GM12878 (cell line): ENCODE measurements around the gene BCL2. TPM values are rescaled to one million over a fixed set of nuclear protein-coding genes. Genes with fewer than 3 reads are reported as not detected.

ENCODE experiments used
- ATAC-seq: fragments of 200-7000 bp; cut with Tn5 transposase; 3 replicates; pipeline ENCODE4 v1.9.1; 2020; ENCODE audit warnings: mild to moderate bottlenecking, moderate library complexity
- BruUV-seq: library from RNA; stranded (reverse); fragments of 400-500 nt; replicated peaks from 2 replicates; lab custom pipeline; 2021; lab: Mats Ljungman, UMichigan
- CTCF ChIA-PET: fragments of 300-600 bp; sonication (Branson Sonifier 250); formaldehyde crosslinking; extraction: SDS; loops from one replicate; lab custom pipeline; 2021; ENCODE audit warnings: inconsistent platforms; lab: Yijun Ruan, JAX
- POLR2A ChIA-PET: fragments of 350-600 bp; formaldehyde crosslinking; extraction: SDS; loops from one replicate; lab custom pipeline; 2021; ENCODE audit warnings: inconsistent platforms; lab: Charles Lee
- RAD21 ChIA-PET: fragments of 300-600 bp; sonication (Branson Sonifier 250); formaldehyde crosslinking; loops from one replicate; lab custom pipeline; 2023; ENCODE audit warnings: antibody characterized with exemption; ENCODE audit not compliant: unreplicated experiment; lab: Charles Lee
- SMC1A ChIA-PET: fragments of 300-600 bp; sonication (Branson Sonifier 250); formaldehyde crosslinking; loops from one replicate; lab custom pipeline; 2023; ENCODE audit not compliant: unreplicated experiment, uncharacterized antibody; lab: Charles Lee
- DNase-seq: peaks from one replicate; pipeline ENCODE4 v3.0.0-alpha.2; 2011; ENCODE audit warnings: low read depth, low spot score
- FAIRE-seq: peaks from 3 replicates; lab custom pipeline; 2011; peaks lifted over from hg19 to GRCh38; lab: Jason Lieb, UNC
- H2AFZ ChIP-seq: 2 replicates; pipeline ENCODE4 v1.6.0; 2011; ENCODE audit warnings: low read depth, low read length, control low read depth; ENCODE audit not compliant: control insufficient read depth
- H3K27ac ChIP-seq: 2 replicates; pipeline ENCODE4 v1.5.1; 2011; ENCODE audit warnings: control low read depth; ENCODE audit not compliant: control insufficient read depth, insufficient read depth
- H3K27me3 ChIP-seq, 2 experiments: replicated peaks in 1 of 2; 2 replicates each; pipeline versions ENCODE4 v1.6.0 to v1.6.1; 2011; ENCODE audit warnings: low read length in 1 of 2; ENCODE audit not compliant: control insufficient read depth in 2 of 2, insufficient read depth in 2 of 2
- H3K36me3 ChIP-seq, 2 experiments: 2 replicates each; pipeline ENCODE4 v1.5.1; 2011; ENCODE audit warnings: low read length in 1 of 2; ENCODE audit not compliant: control insufficient read depth in 2 of 2, insufficient read depth in 2 of 2
- H3K4me1 ChIP-seq: 2 replicates; pipeline ENCODE4 v1.6.1; 2011; ENCODE audit warnings: mild to moderate bottlenecking, low read length, moderate library complexity, mixed read lengths; ENCODE audit not compliant: control insufficient read depth, insufficient read depth
- H3K4me2 ChIP-seq: 2 replicates; pipeline ENCODE4 v1.6.0; 2011; ENCODE audit warnings: control low read depth; ENCODE audit not compliant: control insufficient read depth, insufficient read depth
- H3K4me3 ChIP-seq: fragments of 200-600 bp; sonication (generic); 2 replicates; pipeline ENCODE4 v1.5.1; 2016
- H3K79me2 ChIP-seq: 2 replicates; pipeline ENCODE4 v1.6.0; 2011; ENCODE audit warnings: low read length; ENCODE audit not compliant: control insufficient read depth, insufficient read depth
- H3K9ac ChIP-seq: 2 replicates; pipeline ENCODE4 v1.8.0; 2011; ENCODE audit warnings: low read length, control low read depth, mixed read lengths; ENCODE audit not compliant: control insufficient read depth, insufficient read depth
- H3K9me3 ChIP-seq: replicated peaks from 3 replicates; pipeline ENCODE4 v1.5.1; 2011; ENCODE audit warnings: mild to moderate bottlenecking, low read length; ENCODE audit not compliant: control insufficient read depth, insufficient read depth
- H4K20me1 ChIP-seq: 2 replicates; pipeline ENCODE4 v1.6.0; 2011; ENCODE audit not compliant: control insufficient read depth, insufficient read depth
- ASH2L ChIP-seq: fragments of 300-600, 200-600 bp; sonication (generic); IDR thresholded peaks from 2 replicates; pipeline ENCODE4 v1.6.1; 2017; ENCODE audit warnings: low read depth, mild to moderate bottlenecking, borderline replicate concordance
- CHD4 ChIP-seq: fragments of 200-600 bp; sonication (generic); IDR thresholded peaks from 2 replicates; pipeline ENCODE4 v1.6.1; 2016; ENCODE audit warnings: mild to moderate bottlenecking
- CREM ChIP-seq: IDR thresholded peaks from 2 replicates; pipeline ENCODE4 v1.6.1; 2014; ENCODE audit warnings: antibody characterized with exemption, low read depth
- GABPA ChIP-seq: IDR thresholded peaks from 2 replicates; pipeline ENCODE4 v1.6.1; 2014; ENCODE audit warnings: antibody characterized with exemption, low read depth, mild to moderate bottlenecking, inconsistent platforms
- HDAC2 ChIP-seq: fragments of 200-600 bp; sonication (generic); IDR thresholded peaks from 2 replicates; pipeline ENCODE4 v1.6.1; 2017
- JUNB ChIP-seq: IDR thresholded peaks from 2 replicates; pipeline ENCODE4 v1.6.1; 2016; ENCODE audit warnings: antibody characterized with exemption, mild to moderate bottlenecking
- KAT2A ChIP-seq: conservative IDR thresholded peaks from 2 replicates; pipeline ENCODE4 v1.6.1; 2011; ENCODE audit warnings: low read depth, low read length; ENCODE audit not compliant: control insufficient read depth
- PML ChIP-seq: IDR thresholded peaks from 2 replicates; pipeline ENCODE4 v1.6.1; 2012; ENCODE audit warnings: low read length, inconsistent platforms
- RB1 ChIP-seq: fragments of 450-650 bp; formaldehyde crosslinking; IDR thresholded peaks from 2 replicates; pipeline ENCODE4 v1.6.1; 2017; ENCODE audit warnings: mild to moderate bottlenecking, borderline replicate concordance
- SMAD1 ChIP-seq: fragments of 450-650 bp; IDR thresholded peaks from 2 replicates; pipeline ENCODE4 v1.6.1; 2018; ENCODE audit warnings: mild to moderate bottlenecking, low read depth; ENCODE audit not compliant: partially characterized antibody
- SRF ChIP-seq, 2 experiments: IDR thresholded peaks; 2 replicates each; pipeline ENCODE4 v1.6.1; 2011; ENCODE audit warnings: low read depth in 2 of 2, low read length in 2 of 2, mild to moderate bottlenecking in 1 of 2, moderate library complexity in 1 of 2
- ZNF207 ChIP-seq: fragments of 450-650 bp; IDR thresholded peaks from 2 replicates; pipeline ENCODE4 v1.6.1; 2014; ENCODE audit warnings: antibody characterized with exemption, mild to moderate bottlenecking, borderline replicate concordance
- WGBS: methylation state at CpG from one replicate; pipeline ENCODE4 v1.1.6; 2016; ENCODE audit warnings: low lambda C conversion rate; ENCODE audit not compliant: insufficient replicate concordance, insufficient coverage; ENCODE audit errors: missing lambda C conversion rate; 5-methylcytosine and 5-hydroxymethylcytosine counted together
- in situ Hi-C: fragments of 300-500 bp; cut with MboI; formaldehyde crosslinking; loops from 9 replicates; pipeline ENCODE4 v1.14.3; 2018; ENCODE audit warnings: mixed read lengths
- intact Hi-C: fragments of 100-400 bp; cut with micrococcal nuclease; formaldehyde crosslinking; loops from one replicate; pipeline ENCODE4 v1.14.2; 2022; ENCODE audit not compliant: unreplicated experiment
- polyA plus RNA-seq, 11 experiments: library from polyadenylated mRNA; depleted of rRNA in 4 of 11; unstranded in 6 of 11; stranded (reverse) in 5 of 11; fragments of >200 nt; fragmentation: Nextera tagmentation in 4 of 11; fragmentation: Illumina TruSeq in 1 of 11; extraction: Ambion mirVana in 4 of 11; extraction: Trizol in 1 of 11; gene quantifications; 1 replicate in 1 of 11; 2 replicates in 10 of 11; pipeline versions ENCODE4 v1.2.1 to v1.2.3, GENCODE V29; 2011 to 2016; ENCODE audit warnings: inconsistent platforms in 2 of 11, missing spikeins in 2 of 11, low read depth in 1 of 11
- total RNA-seq, 4 experiments: library from RNA; depleted of rRNA in 3 of 4; stranded (reverse); fragments of >200 nt in 3 of 4; fragmentation: Illumina TruSeq in 1 of 4; extraction: Trizol in 1 of 4; gene quantifications; 2 replicates each; pipeline versions ENCODE4 v1.2.1 to v1.2.3, GENCODE V29; 2013 to 2021
- TF ChIP-seq, protein P1 (sequence below): fragments of 450-650 bp; IDR thresholded peaks from 2 replicates; pipeline ENCODE4 v1.6.1; 2017; ENCODE audit warnings: mild to moderate bottlenecking, moderate library complexity
- TF ChIP-seq, protein P2 (sequence below): fragments of 450-650 bp; conservative IDR thresholded peaks from 2 replicates; pipeline ENCODE4 v1.6.1; 2017; ENCODE audit warnings: mild to moderate bottlenecking, moderate library complexity
- TF ChIP-seq, protein P3 (sequence below): IDR thresholded peaks from 2 replicates; pipeline ENCODE4 v1.6.1; 2012; ENCODE audit warnings: mild to moderate bottlenecking, low read depth, low read length

BCL2 gene
- total and polyA plus RNA-seq, 10 of the 15 experiments (the other 5 are each of a cell fraction or from before 2014, with no cell fraction given) = 4.1 to 47.8 (median 19.3) TPM

DNA sequence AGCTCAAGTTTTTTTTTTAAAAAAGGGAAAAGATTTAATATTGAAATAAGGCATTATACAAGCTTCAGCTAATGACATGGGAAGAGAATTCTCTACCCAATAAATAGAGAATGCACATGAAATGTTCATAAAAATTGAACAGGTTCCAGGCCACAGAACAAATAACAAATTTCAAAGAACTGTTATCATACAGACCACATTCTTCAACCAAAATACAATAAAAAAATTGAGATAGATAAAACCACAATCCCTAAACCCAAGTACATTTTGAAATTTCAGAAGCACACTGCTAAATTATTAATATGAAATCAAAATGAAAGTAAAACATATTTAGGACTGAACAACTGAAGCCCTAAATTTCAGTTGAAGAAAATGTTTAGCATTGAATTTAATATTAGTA, 89.6 kb downstream of the BCL2 start (continued):
- no peak for TF ChIP-seq JUNB
- no peak for TF ChIP-seq CREM
- no peak for TF ChIP-seq SMAD1
- TF ChIP-seq, protein P1, sequence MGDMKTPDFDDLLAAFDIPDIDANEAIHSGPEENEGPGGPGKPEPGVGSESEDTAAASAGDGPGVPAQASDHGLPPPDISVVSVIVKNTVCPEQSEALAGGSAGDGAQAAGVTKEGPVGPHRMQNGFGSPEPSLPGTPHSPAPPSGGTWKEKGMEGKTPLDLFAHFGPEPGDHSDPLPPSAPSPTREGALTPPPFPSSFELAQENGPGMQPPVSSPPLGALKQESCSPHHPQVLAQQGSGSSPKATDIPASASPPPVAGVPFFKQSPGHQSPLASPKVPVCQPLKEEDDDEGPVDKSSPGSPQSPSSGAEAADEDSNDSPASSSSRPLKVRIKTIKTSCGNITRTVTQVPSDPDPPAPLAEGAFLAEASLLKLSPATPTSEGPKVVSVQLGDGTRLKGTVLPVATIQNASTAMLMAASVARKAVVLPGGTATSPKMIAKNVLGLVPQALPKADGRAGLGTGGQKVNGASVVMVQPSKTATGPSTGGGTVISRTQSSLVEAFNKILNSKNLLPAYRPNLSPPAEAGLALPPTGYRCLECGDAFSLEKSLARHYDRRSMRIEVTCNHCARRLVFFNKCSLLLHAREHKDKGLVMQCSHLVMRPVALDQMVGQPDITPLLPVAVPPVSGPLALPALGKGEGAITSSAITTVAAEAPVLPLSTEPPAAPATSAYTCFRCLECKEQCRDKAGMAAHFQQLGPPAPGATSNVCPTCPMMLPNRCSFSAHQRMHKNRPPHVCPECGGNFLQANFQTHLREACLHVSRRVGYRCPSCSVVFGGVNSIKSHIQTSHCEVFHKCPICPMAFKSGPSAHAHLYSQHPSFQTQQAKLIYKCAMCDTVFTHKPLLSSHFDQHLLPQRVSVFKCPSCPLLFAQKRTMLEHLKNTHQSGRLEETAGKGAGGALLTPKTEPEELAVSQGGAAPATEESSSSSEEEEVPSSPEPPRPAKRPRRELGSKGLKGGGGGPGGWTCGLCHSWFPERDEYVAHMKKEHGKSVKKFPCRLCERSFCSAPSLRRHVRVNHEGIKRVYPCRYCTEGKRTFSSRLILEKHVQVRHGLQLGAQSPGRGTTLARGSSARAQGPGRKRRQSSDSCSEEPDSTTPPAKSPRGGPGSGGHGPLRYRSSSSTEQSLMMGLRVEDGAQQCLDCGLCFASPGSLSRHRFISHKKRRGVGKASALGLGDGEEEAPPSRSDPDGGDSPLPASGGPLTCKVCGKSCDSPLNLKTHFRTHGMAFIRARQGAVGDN = no peak
- TF ChIP-seq PML = no peak
- TF ChIP-seq, protein P2, sequence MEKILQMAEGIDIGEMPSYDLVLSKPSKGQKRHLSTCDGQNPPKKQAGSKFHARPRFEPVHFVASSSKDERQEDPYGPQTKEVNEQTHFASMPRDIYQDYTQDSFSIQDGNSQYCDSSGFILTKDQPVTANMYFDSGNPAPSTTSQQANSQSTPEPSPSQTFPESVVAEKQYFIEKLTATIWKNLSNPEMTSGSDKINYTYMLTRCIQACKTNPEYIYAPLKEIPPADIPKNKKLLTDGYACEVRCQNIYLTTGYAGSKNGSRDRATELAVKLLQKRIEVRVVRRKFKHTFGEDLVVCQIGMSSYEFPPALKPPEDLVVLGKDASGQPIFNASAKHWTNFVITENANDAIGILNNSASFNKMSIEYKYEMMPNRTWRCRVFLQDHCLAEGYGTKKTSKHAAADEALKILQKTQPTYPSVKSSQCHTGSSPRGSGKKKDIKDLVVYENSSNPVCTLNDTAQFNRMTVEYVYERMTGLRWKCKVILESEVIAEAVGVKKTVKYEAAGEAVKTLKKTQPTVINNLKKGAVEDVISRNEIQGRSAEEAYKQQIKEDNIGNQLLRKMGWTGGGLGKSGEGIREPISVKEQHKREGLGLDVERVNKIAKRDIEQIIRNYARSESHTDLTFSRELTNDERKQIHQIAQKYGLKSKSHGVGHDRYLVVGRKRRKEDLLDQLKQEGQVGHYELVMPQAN = no peak

DNA sequence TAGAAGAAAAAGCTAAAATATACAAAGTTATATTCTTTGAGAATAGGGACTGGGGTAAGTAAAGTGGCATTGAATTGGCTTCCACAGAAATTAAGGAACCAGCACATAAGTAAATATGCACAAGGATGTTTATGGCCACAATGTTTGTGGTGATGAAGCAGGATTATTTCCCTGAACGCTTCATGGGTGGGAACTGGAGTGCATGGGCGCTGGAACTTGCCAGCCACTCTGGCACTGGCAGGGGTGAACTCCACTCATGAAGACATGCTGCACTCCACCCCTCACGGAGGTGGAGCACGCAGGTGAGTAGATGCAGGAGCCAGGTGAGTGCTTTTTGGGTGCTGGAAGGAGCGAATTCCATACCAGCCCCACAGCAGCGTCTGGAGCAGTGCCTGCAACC, 94.1 kb downstream of the BCL2 start:
- no peak for DNase-seq
- no peak overlapping the region for H2AFZ ChIP-seq
- intact Hi-C loops = no loop called here
- POLR2A ChIA-PET = interaction anchor here (0.5 to 1.1 kb wide), 4 partner anchors 12 to 86 kb away, joined by 3 to 4 read pairs (median 4); no protein-coding TSS in a partner anchor
- H3K9me3 ChIP-seq = peaks cover 6% of the 10 kb centered on the region; the same call in 2 of the 3 replicates
- H3K27ac ChIP-seq = no peak overlapping the region
- H3K4me2 ChIP-seq = no peak overlapping the region
- in situ Hi-C loops = no loop called here
- H3K9ac ChIP-seq = no peak overlapping the region
- H4K20me1 ChIP-seq = no peaks in the 10 kb centered on the region
- ATAC-seq = no peak
- H3K27me3 ChIP-seq = no peaks in the 10 kb centered on the region
- H3K79me2 ChIP-seq = peaks cover 66% of the 10 kb centered on the region
- SMC1A ChIA-PET = interaction anchor here (0.8 to 2.7 kb wide), 10 partner anchors 8 to 82 kb away, joined by 3 to 8 read pairs (median 4); no protein-coding TSS in a partner anchor
- H3K36me3 ChIP-seq = peaks cover 1 to 3% of the 10 kb centered on the region in 2 experiments; a peak in 2 of 4 replicates
- H3K4me1 ChIP-seq = peaks cover 29% of the 10 kb centered on the region
- RAD21 ChIA-PET = interaction anchor here (1.0 to 1.1 kb wide), 3 partner anchors 63 to 87 kb away, joined by 3 to 4 read pairs (median 3); no protein-coding TSS in a partner anchor
- TF ChIP-seq KAT2A (no peak), ASH2L (no peak), GABPA (no peak), ZNF207 (no peak), RB1 (no peak), CHD4 (no peak), SRF (IDR thresholded peaks at IDR 0.05; ENCODE audit: low read depth in 2 of 2, low read length in 2 of 2) (no peak), HDAC2 (no peak)
- TF ChIP-seq, protein P3, sequence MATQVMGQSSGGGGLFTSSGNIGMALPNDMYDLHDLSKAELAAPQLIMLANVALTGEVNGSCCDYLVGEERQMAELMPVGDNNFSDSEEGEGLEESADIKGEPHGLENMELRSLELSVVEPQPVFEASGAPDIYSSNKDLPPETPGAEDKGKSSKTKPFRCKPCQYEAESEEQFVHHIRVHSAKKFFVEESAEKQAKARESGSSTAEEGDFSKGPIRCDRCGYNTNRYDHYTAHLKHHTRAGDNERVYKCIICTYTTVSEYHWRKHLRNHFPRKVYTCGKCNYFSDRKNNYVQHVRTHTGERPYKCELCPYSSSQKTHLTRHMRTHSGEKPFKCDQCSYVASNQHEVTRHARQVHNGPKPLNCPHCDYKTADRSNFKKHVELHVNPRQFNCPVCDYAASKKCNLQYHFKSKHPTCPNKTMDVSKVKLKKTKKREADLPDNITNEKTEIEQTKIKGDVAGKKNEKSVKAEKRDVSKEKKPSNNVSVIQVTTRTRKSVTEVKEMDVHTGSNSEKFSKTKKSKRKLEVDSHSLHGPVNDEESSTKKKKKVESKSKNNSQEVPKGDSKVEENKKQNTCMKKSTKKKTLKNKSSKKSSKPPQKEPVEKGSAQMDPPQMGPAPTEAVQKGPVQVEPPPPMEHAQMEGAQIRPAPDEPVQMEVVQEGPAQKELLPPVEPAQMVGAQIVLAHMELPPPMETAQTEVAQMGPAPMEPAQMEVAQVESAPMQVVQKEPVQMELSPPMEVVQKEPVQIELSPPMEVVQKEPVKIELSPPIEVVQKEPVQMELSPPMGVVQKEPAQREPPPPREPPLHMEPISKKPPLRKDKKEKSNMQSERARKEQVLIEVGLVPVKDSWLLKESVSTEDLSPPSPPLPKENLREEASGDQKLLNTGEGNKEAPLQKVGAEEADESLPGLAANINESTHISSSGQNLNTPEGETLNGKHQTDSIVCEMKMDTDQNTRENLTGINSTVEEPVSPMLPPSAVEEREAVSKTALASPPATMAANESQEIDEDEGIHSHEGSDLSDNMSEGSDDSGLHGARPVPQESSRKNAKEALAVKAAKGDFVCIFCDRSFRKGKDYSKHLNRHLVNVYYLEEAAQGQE = no peak
- no peak for FAIRE-seq
- no TSS peak for BruUV-seq
- CTCF ChIA-PET = interaction anchor here (0.8 to 2.1 kb wide), 7 partner anchors 9 to 92 kb away, joined by 3 to 10 read pairs (median 4); no protein-coding TSS in a partner anchor
- 91% methylated on average over 6 of the region's 6 CpGs for WGBS
- no peak overlapping the region for H3K4me3 ChIP-seq
